GM06990 (cell line): ENCODE results near the gene DLG2.

Experiments used
- DNase-seq: peaks from one replicate; pipeline ENCODE4 v3.0.0-alpha.2; 2011; ENCODE audit not compliant: insufficient read length; ENCODE audit errors: extremely low read depth
- H3K27me3 ChIP-seq: replicated peaks from 2 replicates; pipeline ENCODE4 v1.6.0; 2011; ENCODE audit warnings: low read length; ENCODE audit not compliant: control insufficient read depth, insufficient read depth
- H3K36me3 ChIP-seq: 2 replicates; pipeline ENCODE4 v1.5.1; 2011; ENCODE audit warnings: low read length; ENCODE audit not compliant: control insufficient read depth, insufficient read depth
- H3K4me3 ChIP-seq: replicated peaks from 2 replicates; pipeline ENCODE4 v1.5.1; 2011; ENCODE audit warnings: low read depth, mild to moderate bottlenecking, control low read depth, low read length
- TF ChIP-seq, protein P1 (sequence below): IDR thresholded peaks from 2 replicates; pipeline ENCODE4 v1.5.1; 2011; ENCODE audit warnings: low read length, control low read depth, mild to moderate bottlenecking, inconsistent platforms; ENCODE audit not compliant: insufficient read depth, poor library complexity, severe bottlenecking

The DLG2 gene

DNA sequence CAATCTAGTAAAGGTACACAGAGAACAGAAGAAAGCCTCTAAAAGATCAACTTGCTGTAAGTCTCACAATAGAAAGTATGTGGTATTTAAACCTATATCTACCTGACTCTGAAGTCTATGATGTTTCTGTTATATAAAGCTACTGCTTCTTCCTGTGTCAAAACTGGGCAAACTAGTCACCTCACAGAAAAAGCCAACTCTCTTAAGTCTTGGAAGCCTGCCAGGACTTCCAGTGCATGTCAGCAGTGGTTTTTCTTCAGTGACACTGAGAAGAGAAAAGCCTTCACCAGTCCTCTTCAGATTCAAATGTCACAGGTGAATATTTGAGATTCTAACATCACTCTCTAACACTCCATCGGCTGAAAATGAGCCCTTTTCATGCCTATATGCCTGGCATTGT is 808.0 kb downstream of the DLG2 start:
- no peaks in the 10 kb centered on the region for H3K36me3 ChIP-seq
- H3K4me3 ChIP-seq: no peak overlapping the region
- TF ChIP-seq, protein P1, sequence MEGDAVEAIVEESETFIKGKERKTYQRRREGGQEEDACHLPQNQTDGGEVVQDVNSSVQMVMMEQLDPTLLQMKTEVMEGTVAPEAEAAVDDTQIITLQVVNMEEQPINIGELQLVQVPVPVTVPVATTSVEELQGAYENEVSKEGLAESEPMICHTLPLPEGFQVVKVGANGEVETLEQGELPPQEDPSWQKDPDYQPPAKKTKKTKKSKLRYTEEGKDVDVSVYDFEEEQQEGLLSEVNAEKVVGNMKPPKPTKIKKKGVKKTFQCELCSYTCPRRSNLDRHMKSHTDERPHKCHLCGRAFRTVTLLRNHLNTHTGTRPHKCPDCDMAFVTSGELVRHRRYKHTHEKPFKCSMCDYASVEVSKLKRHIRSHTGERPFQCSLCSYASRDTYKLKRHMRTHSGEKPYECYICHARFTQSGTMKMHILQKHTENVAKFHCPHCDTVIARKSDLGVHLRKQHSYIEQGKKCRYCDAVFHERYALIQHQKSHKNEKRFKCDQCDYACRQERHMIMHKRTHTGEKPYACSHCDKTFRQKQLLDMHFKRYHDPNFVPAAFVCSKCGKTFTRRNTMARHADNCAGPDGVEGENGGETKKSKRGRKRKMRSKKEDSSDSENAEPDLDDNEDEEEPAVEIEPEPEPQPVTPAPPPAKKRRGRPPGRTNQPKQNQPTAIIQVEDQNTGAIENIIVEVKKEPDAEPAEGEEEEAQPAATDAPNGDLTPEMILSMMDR: no peak
- no peak for DNase-seq
- no peaks in the 10 kb centered on the region for H3K27me3 ChIP-seq

DNA sequence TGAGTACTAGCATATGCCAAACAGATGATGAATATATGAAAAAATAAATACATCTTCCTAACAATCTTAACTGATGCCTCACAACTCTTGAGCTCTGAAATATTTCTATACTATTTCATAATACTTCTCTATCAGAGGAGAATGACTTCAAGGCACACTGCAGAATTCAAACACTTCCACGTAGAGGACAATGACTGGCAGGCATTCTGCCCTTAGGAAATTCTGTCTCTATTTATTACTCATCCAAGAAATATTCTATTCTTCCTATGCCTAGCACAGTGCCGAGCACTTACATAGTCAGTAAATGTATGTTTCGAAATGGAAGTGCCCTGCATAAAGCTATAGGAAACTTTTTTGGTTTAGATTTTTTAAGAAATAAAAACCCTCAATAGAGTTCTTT is 809.1 kb downstream of the DLG2 start:
- H3K36me3 ChIP-seq: no peaks in the 10 kb centered on the region
- no peaks in the 10 kb centered on the region for H3K27me3 ChIP-seq
- no peak for DNase-seq
- no peak overlapping the region for H3K4me3 ChIP-seq
- TF ChIP-seq, protein P1: no peak

DNA sequence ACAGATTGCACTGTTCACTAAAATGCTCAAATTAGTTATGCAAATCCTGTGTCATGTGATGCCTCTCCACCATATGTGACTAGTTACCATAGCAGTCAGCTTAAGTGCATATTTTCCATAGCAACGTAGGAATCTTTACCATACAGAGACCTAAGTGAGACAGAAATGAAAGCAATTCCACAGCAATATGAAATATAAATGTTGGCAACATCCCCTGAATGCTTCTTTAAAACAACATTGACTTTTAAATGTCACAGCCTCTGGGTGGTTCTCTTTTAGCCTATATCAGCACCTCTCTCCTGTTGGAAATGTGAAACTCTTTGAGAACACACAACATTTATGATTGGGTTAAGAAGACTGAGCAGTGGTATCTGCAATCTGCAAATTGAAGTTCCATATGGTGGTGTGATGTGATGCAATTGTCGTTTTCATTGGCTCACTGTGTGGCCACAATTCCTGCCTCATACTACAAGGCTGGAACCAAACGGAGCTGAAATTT is 814.6 kb downstream of the DLG2 start:
- H3K4me3 ChIP-seq: no peak overlapping the region
- no peaks in the 10 kb centered on the region for H3K36me3 ChIP-seq
- no peak for DNase-seq
- no peaks in the 10 kb centered on the region; the same call in 1 of the 2 replicates for H3K27me3 ChIP-seq
- TF ChIP-seq, protein P1: no peak

DNA sequence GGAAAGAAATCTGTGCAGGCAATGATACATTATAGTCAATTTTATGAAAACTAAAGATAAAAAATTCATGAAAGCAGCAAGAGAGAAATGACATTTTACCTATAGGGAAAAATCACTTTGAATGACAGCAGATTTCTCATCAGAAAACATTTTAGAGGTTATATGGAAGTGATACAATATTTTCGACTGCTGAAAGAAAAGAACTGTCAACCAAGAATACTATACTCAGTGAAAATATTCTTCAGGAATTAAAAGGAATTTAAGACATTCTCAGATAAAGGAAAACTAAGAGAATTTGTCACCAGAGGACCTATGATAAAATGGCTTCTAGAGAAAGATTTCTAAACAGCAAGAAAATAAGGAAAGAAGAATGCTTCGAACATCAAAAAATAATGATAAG is 820.8 kb downstream of the DLG2 start:
- TF ChIP-seq, protein P1: no peak
- H3K4me3 ChIP-seq: no peak overlapping the region
- no peaks in the 10 kb centered on the region for H3K36me3 ChIP-seq
- DNase-seq: no peak
- H3K27me3 ChIP-seq: no peaks in the 10 kb centered on the region; the same call in 1 of the 2 replicates

DNA sequence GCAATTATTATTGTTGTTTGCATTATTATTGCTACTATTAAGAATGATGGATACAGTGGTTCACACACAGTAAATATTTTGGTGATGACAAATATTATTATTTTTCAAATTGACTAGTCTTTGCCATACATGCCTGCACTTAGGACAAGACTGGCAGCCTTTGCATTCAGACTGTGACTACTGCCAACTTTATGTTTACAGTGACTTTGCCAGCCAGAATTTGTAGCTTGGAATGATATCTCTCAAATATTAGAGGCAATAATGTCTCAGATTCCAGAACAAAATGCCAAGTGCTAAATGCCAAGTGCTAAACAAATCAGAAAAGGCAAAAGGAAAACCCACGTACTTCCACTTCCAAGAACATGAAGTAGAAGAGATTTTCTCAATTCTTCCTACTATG is 823.1 kb downstream of the DLG2 start:
- TF ChIP-seq, protein P1: no peak
- DNase-seq: no peak
- Histone ChIP-seq H3K27me3 (no peaks in the 10 kb centered on the region), H3K36me3 (no peaks in the 10 kb centered on the region), H3K4me3 (no peak overlapping the region)

DNA sequence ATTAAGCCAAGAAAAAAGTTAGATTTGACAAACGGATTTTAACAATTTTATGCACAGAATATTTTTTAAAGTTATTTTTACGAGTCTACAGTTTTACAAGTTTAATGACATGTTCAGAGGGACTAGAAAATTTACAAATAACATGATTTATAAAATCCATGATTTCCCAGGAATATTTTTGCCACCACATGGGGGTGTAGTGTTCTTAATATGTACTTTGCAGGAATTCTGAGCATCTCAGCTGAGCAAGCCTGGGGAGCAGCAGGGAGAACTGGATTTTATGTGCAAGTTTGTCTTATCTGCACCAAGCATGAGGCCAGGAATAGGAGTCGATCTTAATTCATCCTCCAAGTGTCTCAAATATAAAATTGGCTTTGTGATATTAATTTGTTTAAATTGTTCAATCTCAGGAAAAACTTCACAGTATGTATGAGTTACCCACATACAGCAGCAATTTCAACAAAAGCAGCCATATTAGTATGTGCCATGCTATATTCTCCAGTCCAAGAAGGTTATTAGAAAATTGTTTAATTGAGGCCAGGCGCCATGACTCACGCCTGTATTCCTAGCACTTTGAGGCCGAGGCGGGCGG is 826.3 kb downstream of the DLG2 start:
- no peaks in the 10 kb centered on the region for H3K27me3 ChIP-seq
- no peaks in the 10 kb centered on the region for H3K36me3 ChIP-seq
- no peak for DNase-seq
- TF ChIP-seq, protein P1: no peak
- no peak overlapping the region for H3K4me3 ChIP-seq
